ENCODE results near the gene AP2A2.
"Not testable (repeated sequence)": the region's sequence is repeated elsewhere in the genome, so short reads cannot be mapped to it uniquely, and the experiment has no call there.

The AP2A2 gene

DNA sequence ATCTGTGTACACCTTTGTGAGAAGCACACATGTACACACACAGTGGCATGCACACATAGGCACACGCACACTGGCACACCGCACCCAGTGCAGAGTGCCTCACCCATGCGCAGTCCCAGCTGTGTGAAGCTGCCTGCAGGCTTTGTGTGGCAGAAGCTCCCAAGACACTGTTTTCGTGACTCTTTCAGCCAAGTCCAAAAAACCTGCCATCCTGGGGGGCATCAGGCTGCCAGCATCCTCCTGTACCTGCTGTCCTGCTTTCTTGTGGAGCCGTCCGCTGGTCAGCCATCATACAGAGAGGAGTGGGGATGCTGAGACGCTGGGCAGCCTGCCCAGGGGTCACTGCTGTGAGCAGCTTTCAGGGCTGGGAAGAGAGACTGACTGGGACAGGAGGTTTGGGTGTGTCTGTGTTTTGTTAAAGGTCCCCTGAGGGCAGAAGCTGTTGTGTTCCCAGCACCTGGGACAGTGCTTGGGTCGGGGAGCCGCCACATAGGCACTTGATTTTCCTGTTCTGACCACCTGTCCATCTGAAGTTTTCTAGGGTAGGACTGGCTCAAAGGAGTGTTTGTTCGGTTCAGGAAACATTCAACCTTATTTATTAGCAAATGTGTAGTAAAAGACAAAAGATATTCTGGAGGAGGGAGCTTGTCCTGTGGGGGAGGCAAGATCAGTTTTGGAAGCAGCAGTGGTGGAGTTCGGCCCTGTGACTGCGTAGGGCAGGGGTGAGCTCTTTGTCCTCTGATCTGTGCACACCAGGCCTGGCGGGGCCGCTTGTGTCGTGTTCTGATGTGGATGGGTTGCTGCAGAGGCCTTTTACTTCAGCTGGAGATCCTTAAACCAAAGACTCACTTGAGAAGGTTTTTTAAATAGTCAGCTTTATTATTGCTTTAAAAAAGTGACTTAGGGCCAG is 29.7 kb downstream of the AP2A2 start:
- no peak for FAIRE-seq

DNA sequence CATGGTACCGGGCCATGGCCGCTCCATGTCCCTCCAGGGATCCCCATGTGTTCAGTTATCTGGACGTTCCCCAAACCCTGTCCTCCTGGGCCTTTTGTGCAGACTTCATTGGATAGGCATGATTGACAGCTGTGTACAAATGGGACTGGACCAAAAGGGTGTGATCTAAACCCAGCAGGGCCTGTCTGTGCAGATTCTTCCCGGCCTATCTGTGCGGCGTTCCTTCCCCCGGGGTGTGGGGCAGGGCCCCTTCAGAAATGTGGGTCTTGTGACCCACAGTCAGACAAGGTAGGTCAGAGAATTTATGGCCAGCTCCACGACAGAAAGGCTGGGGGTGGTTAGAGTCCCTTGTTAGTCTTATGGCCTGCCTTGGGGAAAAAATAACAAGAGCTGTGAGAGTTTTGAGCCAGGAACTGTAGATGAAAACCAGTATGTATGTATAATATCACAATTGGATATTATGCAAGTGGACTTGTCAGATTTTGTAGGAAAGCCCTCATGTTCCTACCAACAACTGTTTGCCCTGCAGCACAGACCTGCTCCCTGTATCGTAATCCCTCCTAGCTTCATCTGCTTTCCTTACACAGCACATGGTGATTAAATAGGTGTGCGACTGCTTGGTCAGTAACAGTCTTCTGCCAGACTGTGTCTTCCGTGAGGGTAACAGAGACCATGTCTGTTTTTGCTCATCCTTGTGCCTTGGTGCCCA is 31.7 kb downstream of the AP2A2 start:
- no peak for FAIRE-seq

DNA sequence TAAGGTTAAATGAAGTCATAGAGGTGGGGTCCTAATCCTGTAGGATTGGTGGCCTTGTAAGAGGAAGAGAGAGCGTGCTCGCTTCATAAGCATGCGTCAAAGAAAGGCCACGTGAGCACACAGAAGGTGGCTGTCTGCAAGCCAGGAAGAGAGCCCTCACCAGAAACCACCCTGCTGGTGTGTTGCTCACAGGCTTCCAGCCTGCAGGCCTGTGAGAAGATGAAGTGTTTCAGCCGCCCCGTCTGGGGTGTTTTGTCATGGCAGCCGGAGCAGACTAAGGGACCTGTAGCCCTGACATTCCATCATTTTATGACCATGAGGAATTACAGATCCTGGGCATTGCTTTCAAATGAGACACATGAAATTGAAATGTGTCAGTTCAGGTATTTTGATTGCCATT is 32.4 kb downstream of the AP2A2 start:
- FAIRE-seq = no peak

DNA sequence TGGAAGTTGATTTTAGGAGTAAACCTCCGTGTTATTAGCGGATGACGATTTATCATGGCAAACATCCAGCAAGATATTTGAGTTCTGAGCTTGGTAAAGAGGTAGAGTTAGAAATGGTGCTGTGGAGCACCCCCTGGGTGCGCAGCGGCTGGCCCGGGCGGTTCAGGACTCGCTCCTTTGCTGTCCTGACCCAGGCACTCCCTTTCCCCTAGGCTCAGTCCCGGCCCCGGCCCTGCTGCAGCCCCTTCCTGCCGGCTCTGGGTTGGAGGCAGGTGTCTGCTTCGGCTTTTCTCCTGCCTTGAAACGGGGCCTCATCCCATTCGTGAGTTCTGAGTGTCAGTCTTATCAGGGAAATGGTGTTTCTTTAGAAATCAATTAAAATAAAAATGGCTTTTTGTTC is 33.4 kb downstream of the AP2A2 start:
- FAIRE-seq = no peak

DNA sequence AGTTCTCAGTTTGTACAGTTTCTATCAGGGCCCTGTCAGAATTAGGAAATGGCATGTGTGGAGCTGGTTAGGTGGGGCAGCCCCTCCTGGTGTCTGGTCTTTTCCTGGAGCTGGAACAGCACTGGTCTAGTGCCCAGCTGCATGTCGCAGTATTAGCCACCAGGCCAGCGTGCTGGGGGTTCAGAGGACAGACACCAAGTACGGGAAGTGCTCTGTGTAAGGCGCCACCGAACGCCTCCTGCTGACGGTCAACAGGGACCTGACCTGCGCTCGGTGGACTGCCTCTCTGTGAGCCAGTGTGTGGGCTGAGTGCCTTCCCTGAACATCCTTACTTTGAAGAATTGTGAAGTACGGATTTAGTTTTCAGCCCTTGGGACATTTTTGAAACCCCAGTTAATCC is 33.9 kb downstream of the AP2A2 start:
- no peak for FAIRE-seq

DNA sequence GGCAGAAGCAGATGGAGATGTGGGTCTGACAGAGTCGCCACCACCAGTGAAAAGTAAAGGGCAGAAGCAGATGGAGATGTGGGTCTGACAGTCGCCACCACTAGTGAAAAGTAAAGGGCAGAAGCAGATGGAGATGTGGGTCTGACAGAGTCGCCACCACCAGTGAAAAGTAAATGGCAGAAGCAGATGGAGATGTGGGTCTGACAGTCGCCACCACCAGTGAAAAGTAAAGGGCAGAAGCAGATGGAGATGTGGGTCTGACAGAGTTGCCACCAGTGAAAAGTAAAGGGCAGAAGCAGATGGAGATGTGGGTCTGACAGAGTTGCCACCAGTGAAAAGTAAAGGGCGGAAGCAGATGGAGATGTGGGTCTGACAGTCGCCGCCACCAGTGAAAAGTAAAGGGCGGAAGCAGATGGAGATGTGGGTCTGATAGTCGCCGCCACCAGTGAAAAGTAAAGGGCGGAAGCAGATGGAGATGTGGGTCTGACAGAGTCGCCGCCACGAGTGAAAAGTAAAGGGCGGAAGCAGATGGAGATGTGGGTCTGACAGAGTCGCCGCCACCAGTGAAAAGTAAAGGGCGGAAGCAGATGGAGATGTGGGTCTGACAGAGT is 35.7 kb downstream of the AP2A2 start:
- FAIRE-seq = not testable (repeated sequence)

DNA sequence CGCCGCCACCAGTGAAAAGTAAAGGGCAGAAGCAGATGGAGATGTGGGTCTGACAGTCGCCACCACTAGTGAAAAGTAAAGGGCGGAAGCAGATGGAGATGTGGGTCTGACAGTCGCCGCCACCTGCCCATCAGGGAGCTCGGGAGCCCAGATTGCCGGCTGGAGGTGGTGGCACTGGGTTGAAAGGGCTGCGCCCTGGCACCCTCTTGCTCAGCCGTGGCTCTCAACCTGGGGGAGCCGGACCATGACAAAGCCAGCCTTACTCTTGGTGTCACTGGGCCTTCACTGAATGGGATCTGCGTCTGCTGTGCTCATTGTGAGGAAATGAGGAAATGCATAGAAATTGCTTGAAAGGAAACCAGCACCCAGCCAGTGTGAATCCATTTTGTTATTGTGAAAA is 36.3 kb downstream of the AP2A2 start:
- FAIRE-seq = no peak

DNA sequence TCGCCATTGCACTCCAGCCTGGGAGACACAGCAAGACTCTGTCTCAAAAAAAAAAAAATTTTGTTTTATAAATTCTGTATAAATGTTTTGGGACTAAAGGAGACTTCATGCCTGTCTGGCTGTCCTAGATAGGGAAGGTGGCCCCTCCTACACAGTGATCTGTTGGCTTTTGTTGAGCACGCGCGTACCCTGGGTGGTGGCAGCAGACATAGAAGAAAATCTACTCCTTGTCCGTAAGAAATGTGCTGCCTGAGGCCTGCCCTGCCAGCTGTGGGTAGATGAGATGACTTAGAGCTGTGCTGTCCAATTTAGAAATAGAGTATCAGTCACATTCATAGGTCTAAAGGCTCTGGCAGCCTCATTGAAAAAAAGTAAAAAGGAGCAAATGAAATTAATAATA is 37.0 kb downstream of the AP2A2 start:
- FAIRE-seq = no peak

DNA sequence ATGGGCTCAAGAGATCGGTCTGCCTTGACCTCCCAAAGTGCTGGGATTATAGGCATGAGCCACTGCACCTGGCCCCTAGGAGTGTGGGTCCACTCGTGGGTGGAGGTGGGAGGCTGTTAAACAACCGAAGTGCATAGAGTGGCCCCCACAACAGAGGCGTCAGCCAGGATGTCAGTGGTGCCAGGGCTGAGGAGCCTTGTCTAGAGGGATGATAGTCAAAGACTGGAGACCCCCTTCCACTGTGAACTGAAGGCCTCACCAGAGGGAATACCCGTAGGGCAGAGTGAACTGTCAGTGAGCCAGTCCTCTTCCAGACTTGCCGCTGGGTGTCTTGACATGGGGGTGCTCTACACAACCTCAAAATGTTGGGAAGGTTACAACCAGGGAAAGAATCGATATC is 38.2 kb downstream of the AP2A2 start:
- FAIRE-seq = no peak

DNA sequence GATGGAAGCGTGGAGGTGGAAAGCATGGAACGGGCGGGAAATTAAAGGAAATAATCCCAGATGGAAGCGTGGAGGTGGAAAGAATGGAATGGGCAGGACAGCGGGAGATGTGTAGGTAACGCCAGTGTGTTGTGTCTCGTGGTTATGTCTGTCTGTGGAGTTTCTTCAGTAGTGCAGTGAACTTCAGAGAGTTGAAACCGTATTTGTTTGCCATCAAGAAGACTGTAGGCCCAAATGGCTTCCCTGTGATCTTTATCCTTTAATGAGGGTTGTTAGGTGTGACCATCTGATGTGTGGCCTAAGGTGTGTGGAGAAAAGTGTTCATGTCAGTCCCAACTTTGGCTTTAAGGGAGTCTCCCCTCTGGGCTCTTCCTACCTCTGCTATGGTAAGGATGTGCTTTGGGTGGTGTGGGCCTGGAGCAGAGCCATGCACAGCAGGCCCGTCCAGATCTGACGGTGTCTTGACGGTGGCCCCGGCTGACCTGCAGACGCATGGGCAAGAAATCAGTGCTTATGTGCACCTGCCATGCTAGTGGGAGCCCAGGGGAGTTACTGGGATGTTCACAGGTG is 39.6 kb downstream of the AP2A2 start:
- FAIRE-seq = no peak

DNA sequence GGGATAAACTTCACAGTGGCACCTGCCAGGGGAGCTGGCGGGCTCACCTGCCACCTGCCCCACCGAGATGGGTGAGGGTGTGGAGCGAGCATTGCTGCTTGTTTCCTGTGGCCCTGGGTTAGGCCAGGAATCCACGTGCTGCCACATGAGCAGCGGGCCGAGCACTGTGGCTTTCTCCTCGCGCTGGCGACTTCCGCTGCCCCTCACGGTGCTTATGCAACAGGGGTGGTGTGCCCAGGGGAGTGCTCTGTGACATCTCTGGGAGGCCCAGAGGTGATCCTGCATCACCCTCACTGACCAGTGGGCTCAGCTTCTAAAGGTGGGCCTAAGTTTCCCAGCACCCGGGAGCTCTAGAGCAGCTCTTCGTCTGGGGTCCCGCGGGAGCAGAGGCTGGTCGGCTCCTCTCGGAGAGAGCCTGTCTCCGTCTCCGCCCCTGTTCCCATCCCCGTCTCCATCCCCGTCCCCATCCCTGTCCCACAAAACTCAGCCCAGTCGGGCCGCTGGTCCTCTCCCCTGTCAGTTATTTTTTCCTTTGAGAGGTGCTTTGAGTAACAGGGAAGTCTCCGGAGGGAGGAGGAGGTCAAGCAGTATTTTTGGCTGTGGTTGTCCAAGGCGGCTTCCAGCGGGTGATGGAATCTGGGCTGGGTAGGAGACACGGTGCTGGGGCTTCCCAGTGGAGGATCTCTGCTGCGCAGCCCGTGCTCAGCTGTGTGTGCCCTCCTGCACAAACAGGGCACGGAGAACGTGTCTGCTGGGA is 42.5 kb downstream of the AP2A2 start:
- FAIRE-seq = no peak

DNA sequence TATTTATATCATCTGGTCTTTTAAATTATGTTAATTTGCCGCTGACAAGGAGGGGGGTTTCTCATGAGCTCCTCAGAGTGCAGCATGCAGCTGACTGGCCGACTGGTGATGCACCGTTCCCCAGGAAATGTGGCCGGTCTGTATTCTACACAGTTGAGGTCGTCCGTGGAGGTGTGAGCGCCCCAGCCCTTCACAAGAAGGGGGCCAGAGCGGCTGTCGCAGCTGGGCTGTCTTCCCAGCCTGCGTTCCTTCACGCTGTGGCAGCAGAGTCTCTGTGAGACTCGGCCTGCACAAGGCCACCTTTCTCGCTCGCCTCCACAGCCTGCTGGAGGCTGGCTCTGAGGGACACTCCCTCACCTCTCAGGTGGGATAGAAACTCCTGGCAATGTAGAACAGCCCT is 43.2 kb downstream of the AP2A2 start:
- FAIRE-seq = no peak

DNA sequence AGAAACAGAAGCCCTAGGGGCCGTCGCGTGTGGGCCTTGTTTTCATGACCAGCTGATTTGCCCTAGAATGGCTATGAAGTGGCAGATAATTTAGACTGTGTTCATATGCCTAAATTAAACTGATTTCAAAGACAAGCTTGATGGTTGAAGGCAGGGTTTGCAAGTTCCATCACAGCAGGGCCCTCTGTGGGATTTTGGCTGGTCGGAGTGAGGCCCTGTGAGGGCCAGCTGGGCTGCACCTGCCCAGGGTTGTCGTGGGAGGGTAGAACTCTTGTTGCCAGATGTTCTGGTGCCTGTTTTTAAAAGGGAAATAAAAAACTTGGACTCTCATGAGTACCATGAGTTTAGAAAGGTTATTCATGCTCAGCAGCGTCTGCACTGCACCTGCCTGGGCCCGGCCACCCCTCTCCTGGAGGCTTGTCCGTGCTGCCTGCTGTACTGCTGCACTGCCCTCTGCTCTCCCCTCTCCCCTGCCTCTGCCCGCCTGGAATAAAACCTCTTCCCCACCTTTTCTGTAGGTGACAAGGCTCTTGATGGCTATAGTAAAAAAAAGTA is 44.1 kb downstream of the AP2A2 start:
- no peak for FAIRE-seq

DNA sequence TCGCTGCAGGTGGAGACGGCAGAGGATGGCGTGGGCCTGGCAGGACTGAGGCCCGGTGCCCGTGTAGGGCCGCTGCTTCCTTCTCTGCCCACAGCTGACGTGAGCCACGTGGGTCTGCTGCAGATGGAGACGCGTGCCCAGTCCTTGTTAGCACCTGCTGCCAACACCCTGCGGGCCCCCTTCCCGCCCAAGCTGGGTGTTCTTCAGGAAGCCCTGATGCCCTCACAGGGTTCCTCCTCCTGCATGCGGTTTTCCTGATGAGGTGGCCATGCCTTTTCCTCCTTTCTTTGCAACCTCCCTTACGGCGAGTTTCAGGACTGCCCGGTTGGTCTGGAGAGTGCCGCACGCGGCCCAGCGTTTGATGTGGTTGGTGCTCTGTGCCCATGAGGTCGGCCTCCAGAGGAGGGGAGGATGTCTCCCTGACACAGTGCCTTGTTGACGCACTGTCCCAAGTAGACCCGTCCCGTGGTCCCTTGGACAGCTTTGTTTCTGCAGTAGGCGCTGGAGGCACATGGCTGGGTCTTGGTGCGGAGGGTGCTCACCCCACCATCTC is 44.7 kb downstream of the AP2A2 start:
- FAIRE-seq = no peak

DNA sequence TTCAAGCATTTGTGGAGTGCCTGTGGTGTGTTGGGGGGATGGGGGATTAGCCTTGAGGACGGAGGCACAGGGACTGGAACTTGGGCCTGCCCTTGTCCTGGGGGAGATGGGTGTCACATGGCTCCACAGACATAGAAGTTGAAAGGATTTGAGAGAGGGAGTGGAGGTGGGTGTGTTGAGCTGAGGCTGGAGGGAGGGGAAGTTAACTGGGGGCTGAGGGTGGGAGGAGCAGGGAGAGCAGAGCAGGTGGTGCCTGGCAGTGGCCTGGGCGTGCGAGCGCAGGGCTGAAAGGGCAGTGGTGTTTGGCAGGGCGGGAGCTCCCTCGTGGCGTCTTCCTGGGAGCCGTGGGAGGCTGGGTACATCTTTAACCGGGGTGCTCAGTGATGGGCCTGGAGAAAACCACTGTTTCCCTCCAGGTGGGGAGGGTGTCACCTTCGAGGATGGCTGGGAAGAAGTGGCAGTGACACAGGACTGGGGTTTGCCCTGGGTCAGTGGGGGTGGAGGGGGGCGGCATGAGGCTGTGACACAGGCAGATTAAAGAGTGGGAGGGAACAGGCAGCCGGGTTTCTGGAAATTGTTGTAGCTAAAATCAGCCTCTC is 45.5 kb downstream of the AP2A2 start:
- no peak for FAIRE-seq

DNA sequence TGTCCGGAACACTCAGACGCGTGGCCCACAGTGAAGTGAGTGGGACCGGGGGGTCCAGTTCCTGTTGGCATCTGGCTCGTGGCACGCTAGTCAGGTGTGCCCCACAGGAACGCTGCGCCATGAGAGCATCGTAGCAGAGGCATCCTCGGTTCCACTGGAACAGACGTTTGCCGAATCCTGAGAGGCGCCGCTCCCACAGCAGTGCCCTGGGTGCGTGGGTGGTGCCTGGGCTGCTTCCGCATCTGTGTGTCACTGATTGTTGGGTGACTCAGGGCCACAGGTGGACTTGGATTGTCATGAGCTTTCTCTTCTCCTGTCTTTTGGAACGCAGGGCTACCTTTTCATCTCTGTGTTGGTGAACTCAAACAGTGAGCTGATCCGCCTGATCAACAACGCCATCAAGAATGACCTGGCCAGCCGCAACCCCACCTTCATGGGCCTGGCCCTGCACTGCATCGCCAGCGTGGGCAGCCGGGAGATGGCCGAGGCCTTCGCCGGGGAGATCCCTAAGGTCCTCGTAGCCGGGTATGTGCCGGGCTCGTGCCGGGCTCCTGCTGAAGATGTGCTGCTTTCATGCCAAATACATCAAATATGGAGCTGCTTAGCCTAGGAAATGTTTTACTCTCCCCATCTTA is 46.2 kb downstream of the AP2A2 start:
- FAIRE-seq = no peak

DNA sequence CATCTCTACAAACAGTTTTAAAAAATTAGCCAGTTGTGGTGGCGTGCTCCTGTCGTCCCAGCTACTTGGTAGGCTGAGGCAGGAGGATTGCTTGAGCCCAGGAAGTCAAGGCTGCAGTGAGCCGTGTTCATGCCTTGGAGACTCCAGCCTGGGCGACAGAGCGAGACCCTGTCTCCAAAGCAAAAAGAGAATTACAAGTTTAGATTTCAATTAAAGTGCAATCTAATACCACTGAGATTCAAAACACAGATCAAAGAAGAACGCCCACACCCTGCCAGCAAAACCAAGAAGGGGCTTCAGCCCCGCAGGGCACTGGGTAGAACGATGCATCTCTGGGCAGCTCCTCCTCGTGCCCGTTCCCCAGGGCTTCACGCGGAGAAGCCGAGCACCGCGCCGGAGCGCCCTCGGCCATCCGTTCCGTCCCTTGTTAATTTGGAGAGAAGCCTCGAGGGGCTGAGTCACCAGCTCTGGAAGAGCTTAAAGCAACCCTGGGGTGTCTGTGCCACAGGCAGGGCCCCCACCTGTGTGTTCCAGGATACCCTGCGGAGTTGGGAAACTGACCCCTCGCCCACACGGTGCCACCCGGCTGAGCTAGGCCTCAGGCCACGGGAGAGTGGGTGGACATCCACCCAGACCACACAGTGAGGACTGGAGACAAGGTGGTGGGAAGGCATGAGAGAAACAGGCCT is 47.0 kb downstream of the AP2A2 start:
- FAIRE-seq = no peak

DNA sequence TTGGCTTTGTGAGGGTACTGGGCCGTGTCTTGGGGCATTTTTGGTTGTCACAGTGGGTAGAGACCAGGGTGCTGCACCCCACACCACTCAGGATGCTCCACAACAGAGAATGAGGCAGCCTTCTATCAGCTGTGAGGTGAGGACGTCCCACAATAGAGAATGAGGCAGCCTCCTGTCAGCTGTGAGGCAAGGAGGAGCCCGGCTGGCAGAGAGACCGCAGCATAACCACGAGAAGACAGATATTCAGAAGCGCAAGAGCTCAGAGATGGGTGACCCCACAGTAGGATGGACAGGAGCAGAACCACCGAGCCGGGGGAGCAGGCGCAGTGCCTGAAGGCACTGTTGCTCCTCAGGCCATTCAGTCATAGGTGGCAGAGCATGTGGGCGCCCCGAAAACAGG is 47.6 kb downstream of the AP2A2 start:
- no peak for FAIRE-seq

DNA sequence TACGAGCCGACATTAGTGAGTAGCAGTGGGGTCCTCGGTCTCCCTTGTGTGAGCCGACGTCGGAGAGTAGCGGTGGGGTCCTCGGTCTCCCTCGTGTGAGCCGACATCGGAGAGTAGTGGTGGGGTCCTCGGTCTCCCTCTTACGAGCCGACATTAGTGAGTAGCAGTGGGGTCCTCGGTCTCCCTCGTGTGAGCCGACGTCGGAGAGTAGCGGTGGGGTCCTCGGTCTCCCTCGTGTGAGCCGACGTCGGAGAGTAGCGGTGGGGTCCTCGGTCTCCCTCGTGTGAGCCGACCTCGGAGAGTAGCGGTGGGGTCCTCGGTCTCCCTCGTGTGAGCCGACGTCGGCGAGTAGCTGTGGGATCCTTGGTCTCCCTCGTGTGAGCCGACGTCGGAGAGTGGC is 49.7 kb downstream of the AP2A2 start:
- not testable (repeated sequence) for FAIRE-seq

DNA sequence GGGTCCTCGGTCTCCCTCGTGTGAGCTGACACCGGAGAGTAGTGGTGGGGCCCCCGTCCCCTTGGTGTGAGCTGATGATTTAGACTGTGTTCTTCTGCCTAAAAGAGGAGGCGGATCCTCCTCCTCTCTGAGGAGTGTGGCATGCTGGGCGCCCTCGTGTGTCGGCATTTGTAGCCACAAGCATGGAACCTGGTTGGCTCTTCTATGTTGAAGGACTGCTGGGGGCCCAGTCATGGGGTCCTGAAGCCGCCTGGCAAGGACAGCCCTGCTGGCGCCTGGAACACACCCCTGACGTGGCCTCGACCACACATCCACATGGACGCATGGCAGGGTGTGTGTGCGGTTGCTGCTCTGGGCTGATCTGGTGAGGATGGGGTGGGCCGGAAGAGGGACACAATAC is 50.2 kb downstream of the AP2A2 start:
- no peak for FAIRE-seq
